Liver (tissue), 3 donors: ENCODE data around the gene TARS2.
A peak's percentile ranks its signal among the peaks of the same experiment; 100 is the strongest.

ENCODE experiments used
- ATF3 ChIP-seq: IDR thresholded peaks from 2 replicates; pipeline ENCODE4 v1.6.1; 2016; ENCODE audit warnings: antibody characterized with exemption
- CTCF ChIP-seq: fragments of 150-350 bp; IDR thresholded peaks from 2 replicates; pipeline ENCODE4 v1.5.1; 2017; ENCODE audit warnings: improper control_type of control experiment, low read depth, low read length; ENCODE audit not compliant: missing input control
- FOXA1 ChIP-seq: IDR thresholded peaks from 2 replicates; pipeline ENCODE4 v1.6.1; 2016; ENCODE audit warnings: antibody characterized with exemption
- GABPA ChIP-seq, 2 donors: IDR thresholded peaks in 1 of 2; conservative IDR thresholded peaks in 1 of 2; 2 replicates each; pipeline ENCODE4 v1.6.1; 2016; ENCODE audit warnings: antibody characterized with exemption in 2 of 2, mild to moderate bottlenecking in 1 of 2, moderate library complexity in 1 of 2
- HNF4G ChIP-seq: IDR thresholded peaks from 2 replicates; pipeline ENCODE4 v1.6.1; 2016; ENCODE audit warnings: antibody characterized with exemption
- MAX ChIP-seq: IDR thresholded peaks from 2 replicates; pipeline ENCODE4 v1.6.1; 2016; ENCODE audit warnings: antibody characterized with exemption
- RAD21 ChIP-seq, 2 donors: IDR thresholded peaks; 2 replicates each; pipeline ENCODE4 v1.6.1; 2016; ENCODE audit warnings: antibody characterized with exemption in 2 of 2, mild to moderate bottlenecking in 2 of 2
- REST ChIP-seq: IDR thresholded peaks from 2 replicates; pipeline ENCODE4 v1.6.1; 2016; ENCODE audit warnings: antibody characterized with exemption, mild to moderate bottlenecking
- RXRA ChIP-seq, 2 donors: IDR thresholded peaks; 2 replicates each; pipeline ENCODE4 v1.6.1; 2017 to 2018; ENCODE audit warnings: antibody characterized with exemption in 2 of 2, mild to moderate bottlenecking in 1 of 2
- SP1 ChIP-seq: IDR thresholded peaks from 2 replicates; pipeline ENCODE4 v1.6.1; 2018; ENCODE audit warnings: antibody characterized with exemption, mild to moderate bottlenecking
- TAF1 ChIP-seq: conservative IDR thresholded peaks from 2 replicates; pipeline ENCODE4 v1.6.1; 2016; ENCODE audit warnings: antibody characterized with exemption, mild to moderate bottlenecking
- YY1 ChIP-seq: IDR thresholded peaks from 2 replicates; pipeline ENCODE4 v1.6.1; 2016; ENCODE audit warnings: antibody characterized with exemption, mild to moderate bottlenecking
- ZBTB33 ChIP-seq: IDR thresholded peaks from 2 replicates; pipeline ENCODE4 v1.6.1; 2016; ENCODE audit warnings: antibody characterized with exemption
- donor health status: healthy.
- donor health status: healthy.

GRCh38 chr1:150486966-150487762 is at the start of gene TARS2:
- peak; percentile 50 for TF ChIP-seq CTCF
- no peak for TF ChIP-seq FOXA1
- peak; percentile 46 for TF ChIP-seq REST
- peak; percentile 93 to 96 for TF ChIP-seq GABPA (IDR thresholded peaks at IDR 0.05 in 1 of 2, conservative IDR thresholded peaks at IDR 0.05 in 1 of 2)
- TF ChIP-seq TAF1, result peak; percentile 94
- peak; percentile 37 to 69 for TF ChIP-seq RXRA (IDR thresholded peaks at IDR 0.05)
- no peak for TF ChIP-seq HNF4G
- TF ChIP-seq ATF3, result no peak
- TF ChIP-seq RAD21 (IDR thresholded peaks at IDR 0.05), result peak; percentile 46 to 66
- peak; percentile 92 for TF ChIP-seq SP1
- TF ChIP-seq ZBTB33, result peak; percentile 57
- TF ChIP-seq YY1, result peak; percentile 86
- TF ChIP-seq MAX, result peak; percentile 48
